HEK293T (cell line): ENCODE data around the gene TXNRD1.

Experiments
- CTCF ChIA-PET: fragments of 350-600 bp; formaldehyde crosslinking; extraction: SDS; loops from one replicate; lab custom pipeline; 2021; ENCODE audit warnings: antibody characterized with exemption, inconsistent platforms; lab: Yijun Ruan, JAX
- POLR2A ChIA-PET: fragments of 350-600 bp; formaldehyde crosslinking; extraction: SDS; loops from one replicate; lab custom pipeline; 2020; ENCODE audit warnings: antibody characterized with exemption, inconsistent platforms; lab: Yijun Ruan, JAX
- DNase-seq: peaks from one replicate; pipeline ENCODE4 v3.0.0; 2012; ENCODE audit warnings: mixed read lengths; ENCODE audit errors: extremely low spot score
- ARNT ChIP-seq: fragments of 450-650 bp; IDR thresholded peaks from 2 replicates; pipeline ENCODE4 v1.6.1; 2017; ENCODE audit warnings: mild to moderate bottlenecking
- BHLHE40 ChIP-seq: fragments of 450-650 bp; IDR thresholded peaks from 2 replicates; pipeline ENCODE4 v1.6.1; 2016; ENCODE audit warnings: mild to moderate bottlenecking, moderate library complexity, borderline replicate concordance
- CTBP1 ChIP-seq: fragments of 450-650 bp; IDR thresholded peaks from 2 replicates; pipeline ENCODE4 v1.6.1; 2016; ENCODE audit warnings: borderline replicate concordance
- ELF4 ChIP-seq: fragments of 450-650 bp; IDR thresholded peaks from 2 replicates; pipeline ENCODE4 v1.6.1; 2017; ENCODE audit warnings: antibody characterized with exemption
- FOXA1 ChIP-seq: fragments of 450-650 bp; IDR thresholded peaks from 2 replicates; pipeline ENCODE4 v1.6.1; 2016; ENCODE audit warnings: mild to moderate bottlenecking
- FOXK2 ChIP-seq: fragments of 450-650 bp; IDR thresholded peaks from 2 replicates; pipeline ENCODE4 v1.6.1; 2016; ENCODE audit warnings: mild to moderate bottlenecking
- FOXM1 ChIP-seq: fragments of 450-650 bp; IDR thresholded peaks from 2 replicates; pipeline ENCODE4 v1.6.1; 2017; ENCODE audit warnings: mild to moderate bottlenecking, borderline replicate concordance
- HDGF ChIP-seq: fragments of 450-650 bp; IDR thresholded peaks from 2 replicates; pipeline ENCODE4 v1.6.1; 2017; ENCODE audit warnings: antibody characterized with exemption, borderline replicate concordance
- L3MBTL2 ChIP-seq: fragments of 450-650 bp; conservative IDR thresholded peaks from 2 replicates; pipeline ENCODE4 v1.6.1; 2016; ENCODE audit warnings: mild to moderate bottlenecking
- LEF1 ChIP-seq: fragments of 450-650 bp; IDR thresholded peaks from 2 replicates; pipeline ENCODE4 v1.6.1; 2017; ENCODE audit warnings: mild to moderate bottlenecking, borderline replicate concordance
- NFRKB ChIP-seq: fragments of 450-650 bp; IDR thresholded peaks from 2 replicates; pipeline ENCODE4 v1.6.1; 2016; ENCODE audit warnings: mild to moderate bottlenecking, moderate library complexity
- PKNOX1 ChIP-seq: fragments of 450-650 bp; IDR thresholded peaks from 2 replicates; pipeline ENCODE4 v1.6.1; 2016
- SP1 ChIP-seq: fragments of 450-650 bp; IDR thresholded peaks from 2 replicates; pipeline ENCODE4 v1.6.1; 2017
- SUZ12 ChIP-seq: fragments of 450-650 bp; IDR thresholded peaks from 2 replicates; pipeline ENCODE4 v1.6.1; 2016; ENCODE audit warnings: mild to moderate bottlenecking
- TARDBP ChIP-seq: fragments of 450-650 bp; IDR thresholded peaks from 2 replicates; pipeline ENCODE4 v1.6.1; 2016
- ZNF384 ChIP-seq: fragments of 450-650 bp; IDR thresholded peaks from 2 replicates; pipeline ENCODE4 v1.6.1; 2016

Gene TXNRD1

GRCh38 chr12:104313568-104314241, 98.1 kb downstream of the TXNRD1 start:
- no peak for TF ChIP-seq ZNF384
- TF ChIP-seq FOXA1, result no peak
- TF ChIP-seq FOXK2, result no peak
- no peak for TF ChIP-seq BHLHE40
- no peak for TF ChIP-seq CTBP1
- no peak for TF ChIP-seq SUZ12
- no peak for TF ChIP-seq HDGF
- TF ChIP-seq SP1, result no peak
- no peak for TF ChIP-seq TARDBP
- TF ChIP-seq NFRKB, result no peak
- TF ChIP-seq ARNT, result no peak
- TF ChIP-seq ELF4, result no peak
- no peak for TF ChIP-seq L3MBTL2
- no peak for TF ChIP-seq LEF1
- TF ChIP-seq FOXM1, result no peak
- no peak for TF ChIP-seq PKNOX1
- ChIA-PET POLR2A (no interaction called here), CTCF (no interaction called here)
- DNase-seq, result no peak

DNA sequence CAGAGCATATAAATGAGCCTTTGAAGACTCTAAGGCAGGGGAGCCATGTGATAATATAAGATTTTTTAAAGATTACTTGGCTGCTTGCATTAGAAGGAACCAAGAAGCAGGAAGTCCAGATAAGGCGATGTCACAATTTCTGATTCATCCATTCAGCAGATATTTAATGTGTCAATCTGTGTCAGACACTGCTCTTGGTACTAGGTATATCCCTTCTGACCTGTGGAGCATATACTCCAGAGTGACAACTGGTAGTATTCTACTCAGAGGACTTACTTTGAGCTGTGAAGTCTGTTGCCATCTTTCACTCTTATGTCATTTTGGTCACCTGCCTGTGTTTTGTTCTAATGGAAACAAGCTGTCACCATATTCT, 98.6 kb downstream of the TXNRD1 start:
- no peak for DNase-seq
- no peak for TF ChIP-seq SP1
- TF ChIP-seq BHLHE40, result no peak
- TF ChIP-seq NFRKB, result no peak
- no peak for TF ChIP-seq PKNOX1
- no peak for TF ChIP-seq HDGF
- no peak for TF ChIP-seq CTBP1
- no peak for TF ChIP-seq FOXM1
- no peak for TF ChIP-seq TARDBP
- no peak for TF ChIP-seq FOXA1
- no peak for TF ChIP-seq FOXK2
- no peak for TF ChIP-seq LEF1
- POLR2A ChIA-PET, result no interaction called here
- CTCF ChIA-PET, result no interaction called here

DNA sequence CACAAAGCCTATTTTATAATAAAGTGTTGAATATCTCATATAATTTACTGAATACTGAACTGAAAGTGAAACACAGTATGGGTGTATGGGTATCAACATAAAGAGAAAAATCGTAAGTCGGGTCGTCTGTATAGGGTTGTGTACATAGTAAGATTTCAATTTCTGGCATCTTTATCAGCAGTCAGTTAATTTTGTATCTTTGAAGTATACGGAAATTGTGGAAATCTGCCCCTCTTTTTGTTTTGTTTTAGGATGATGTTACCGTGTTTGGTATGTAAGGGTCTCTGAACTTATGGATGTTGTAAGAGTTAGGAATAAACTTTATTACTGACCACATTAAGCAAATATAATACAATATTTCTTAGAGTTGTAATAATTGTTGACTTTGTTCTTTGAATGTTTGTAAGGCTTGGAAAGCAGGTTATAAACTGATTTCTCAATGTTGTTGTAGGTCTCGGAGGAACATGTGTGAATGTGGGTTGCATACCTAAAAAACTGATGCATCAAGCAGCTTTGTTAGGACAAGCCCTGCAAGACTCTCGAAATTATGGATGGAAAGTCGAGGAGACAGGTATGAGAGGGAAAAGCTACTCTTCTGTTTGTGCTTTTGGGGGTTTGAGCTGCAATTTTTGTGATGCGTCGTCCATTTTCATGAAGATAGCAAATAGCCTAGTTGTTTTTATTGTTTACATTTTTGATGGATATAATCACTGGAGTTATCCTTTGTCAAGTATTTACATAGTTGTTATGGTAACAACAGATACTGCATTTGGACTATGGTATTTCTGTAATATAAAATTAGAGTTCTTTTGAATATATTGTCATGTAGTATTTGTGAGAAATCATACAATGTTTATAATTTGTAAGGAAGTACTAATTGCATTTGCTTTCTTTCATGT, 100.0 kb downstream of the TXNRD1 start:
- no peak for DNase-seq
- ChIA-PET CTCF (no interaction called here), POLR2A (no interaction called here)
- no peak for TF ChIP-seq TARDBP
- TF ChIP-seq FOXM1, result no peak
- no peak for TF ChIP-seq LEF1
- TF ChIP-seq CTBP1, result no peak
- TF ChIP-seq ARNT, result no peak
- no peak for TF ChIP-seq BHLHE40
- TF ChIP-seq HDGF, result no peak
- TF ChIP-seq SUZ12, result no peak

DNA sequence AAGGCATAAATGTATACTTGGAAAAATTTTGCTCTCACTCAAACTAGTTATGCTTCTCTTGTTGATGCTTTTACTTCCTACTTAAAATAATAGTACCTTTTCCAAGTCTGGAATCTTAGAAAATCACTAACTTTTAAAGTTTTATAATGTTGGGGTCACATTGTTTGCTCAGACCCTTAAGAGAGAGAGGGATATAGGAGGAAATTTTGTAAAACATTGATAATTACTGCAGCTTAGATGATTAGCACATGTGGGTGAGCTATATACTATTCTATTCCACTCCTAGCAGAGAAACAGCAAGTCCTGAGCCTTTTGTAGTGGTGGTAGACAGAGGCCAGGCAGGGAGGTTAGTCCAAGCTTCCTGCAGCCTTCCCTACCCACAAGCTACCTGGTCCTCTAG, 101.4 kb downstream of the TXNRD1 start:
- ChIA-PET POLR2A (no interaction called here), CTCF (no interaction called here)
- TF ChIP-seq ELF4 (no peak), ARNT (no peak), FOXA1 (no peak), PKNOX1 (no peak), ZNF384 (no peak), L3MBTL2 (no peak), HDGF (no peak), FOXK2 (no peak), FOXM1 (no peak), TARDBP (no peak), SP1 (no peak), LEF1 (no peak), BHLHE40 (no peak), NFRKB (no peak), CTBP1 (no peak), SUZ12 (no peak)
- DNase-seq, result no peak

DNA sequence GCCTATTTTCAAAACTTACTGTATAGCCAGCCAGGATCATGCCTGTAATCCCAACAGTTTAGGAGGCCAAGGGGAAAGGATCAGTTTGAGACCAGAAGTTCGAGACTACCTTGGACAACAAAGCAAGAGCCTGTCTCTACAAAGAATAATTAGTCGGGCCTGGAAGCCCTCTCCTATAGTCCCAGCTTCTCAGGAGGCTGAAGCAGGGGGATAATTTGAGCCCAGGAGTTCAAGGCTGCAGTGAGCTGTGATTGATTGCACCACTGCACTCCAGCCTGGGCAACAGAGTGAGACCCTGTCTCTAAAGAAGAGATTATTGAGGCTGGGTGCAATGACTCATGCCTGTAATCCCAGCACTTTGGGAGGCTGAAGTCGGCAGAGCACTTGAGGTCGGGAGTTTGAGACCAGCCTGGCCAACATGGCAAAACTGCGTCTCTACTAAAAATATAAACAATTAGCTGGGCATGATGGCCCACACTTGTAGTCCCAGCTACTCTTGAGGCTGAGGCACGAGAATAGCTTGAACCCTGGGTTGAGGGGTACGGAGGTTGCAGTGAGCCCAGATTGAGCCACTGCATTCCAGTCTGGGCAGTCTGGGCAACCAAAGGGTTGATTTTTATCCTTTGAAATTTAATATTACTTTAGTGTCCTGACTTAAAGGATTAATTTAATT, 102.1 kb downstream of the TXNRD1 start:
- TF ChIP-seq CTBP1 (no peak), SUZ12 (no peak), FOXM1 (no peak), ELF4 (no peak), NFRKB (no peak), BHLHE40 (no peak), ARNT (no peak), ZNF384 (no peak), L3MBTL2 (no peak), PKNOX1 (no peak), SP1 (no peak), TARDBP (no peak)
- DNase-seq, result no peak
- CTCF ChIA-PET, result no interaction called here
- POLR2A ChIA-PET, result no interaction called here
